Endothelial cell of umbilical vein (primary cell): ENCODE measurements around the gene RPS16.

Experiments
- EZH2 ChIP-seq: IDR thresholded peaks from 2 replicates; pipeline ENCODE4 v1.6.1; 2012; ENCODE audit warnings: borderline replicate concordance, low read depth, mild to moderate bottlenecking, moderate library complexity, low read length, inconsistent platforms; ENCODE audit not compliant: severe bottlenecking
- FOS ChIP-seq: IDR thresholded peaks from 2 replicates; pipeline ENCODE4 v1.6.1; 2011; ENCODE audit warnings: mild to moderate bottlenecking, low read length, moderate library complexity, borderline replicate concordance; ENCODE audit not compliant: insufficient read depth
- POLR2A ChIP-seq: IDR thresholded peaks from 2 replicates; pipeline ENCODE4 v1.6.1; 2012; ENCODE audit warnings: low read depth, mild to moderate bottlenecking, control low read depth, low read length
- POLR2AphosphoS5 ChIP-seq: IDR thresholded peaks from 2 replicates; pipeline ENCODE4 v1.6.1; 2012; ENCODE audit warnings: low read depth, mild to moderate bottlenecking, control low read depth, low read length, moderate library complexity; ENCODE audit not compliant: insufficient read depth
- TF ChIP-seq, protein P1 (sequence below), 2 donors: IDR thresholded peaks; 1 replicate in 1 of 2; 2 replicates in 1 of 2; pipeline ENCODE4 v1.5.1; 2011; ENCODE audit warnings: low read length in 2 of 2, mild to moderate bottlenecking in 2 of 2, moderate library complexity in 2 of 2, control low read depth in 1 of 2, inconsistent platforms in 1 of 2, low read depth in 1 of 2; ENCODE audit not compliant: insufficient read depth in 1 of 2; ENCODE audit errors: extremely low read depth in 1 of 2

- TF ChIP-seq, protein P1, sequence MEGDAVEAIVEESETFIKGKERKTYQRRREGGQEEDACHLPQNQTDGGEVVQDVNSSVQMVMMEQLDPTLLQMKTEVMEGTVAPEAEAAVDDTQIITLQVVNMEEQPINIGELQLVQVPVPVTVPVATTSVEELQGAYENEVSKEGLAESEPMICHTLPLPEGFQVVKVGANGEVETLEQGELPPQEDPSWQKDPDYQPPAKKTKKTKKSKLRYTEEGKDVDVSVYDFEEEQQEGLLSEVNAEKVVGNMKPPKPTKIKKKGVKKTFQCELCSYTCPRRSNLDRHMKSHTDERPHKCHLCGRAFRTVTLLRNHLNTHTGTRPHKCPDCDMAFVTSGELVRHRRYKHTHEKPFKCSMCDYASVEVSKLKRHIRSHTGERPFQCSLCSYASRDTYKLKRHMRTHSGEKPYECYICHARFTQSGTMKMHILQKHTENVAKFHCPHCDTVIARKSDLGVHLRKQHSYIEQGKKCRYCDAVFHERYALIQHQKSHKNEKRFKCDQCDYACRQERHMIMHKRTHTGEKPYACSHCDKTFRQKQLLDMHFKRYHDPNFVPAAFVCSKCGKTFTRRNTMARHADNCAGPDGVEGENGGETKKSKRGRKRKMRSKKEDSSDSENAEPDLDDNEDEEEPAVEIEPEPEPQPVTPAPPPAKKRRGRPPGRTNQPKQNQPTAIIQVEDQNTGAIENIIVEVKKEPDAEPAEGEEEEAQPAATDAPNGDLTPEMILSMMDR (IDR thresholded peaks at IDR 0.05; ENCODE audit: extremely low read depth in 1 of 2, insufficient read depth in 1 of 2, low read depth in 1 of 2, low read length in 2 of 2), result no peak
- TF ChIP-seq POLR2AphosphoS5 (peak; percentile 68), POLR2A (no peak), EZH2 (no peak), FOS (peak; percentile 94)
Measured at GRCh38 chr19:39430675-39431593, 4.8 kb downstream of the RPS16 start.
